GM23338 (cell line): Measurements from ENCODE around the gene FBLN1. TPM values are rescaled to one million over a fixed set of nuclear protein-coding genes. Genes with fewer than 3 reads are reported as not detected.
A peak's percentile ranks its signal among the peaks of the same experiment; 100 is the strongest.

Experiments
- ATAC-seq: fragments of 200-7000 bp; cut with Tn5 transposase; 3 replicates; pipeline ENCODE4 v1.9.1; 2020
- DNase-seq: peaks from one replicate; pipeline ENCODE4 v3.0.0-alpha.2; 2015; ENCODE audit warnings: low spot score
- H2AFZ ChIP-seq: fragments of 200-600 bp; sonication (generic); 2 replicates; pipeline ENCODE4 v1.8.0; 2016; ENCODE audit warnings: antibody characterized with exemption, mild to moderate bottlenecking, moderate library complexity
- H3F3A ChIP-seq: fragments of 200-600 bp; sonication (generic); replicated peaks from 2 replicates; pipeline ENCODE4 v1.8.0; 2017; ENCODE audit warnings: antibody characterized with exemption, mixed run types, low read depth
- H3K27ac ChIP-seq: fragments of 200-600 bp; sonication (generic); 2 replicates; pipeline ENCODE4 v1.6.1; 2016; ENCODE audit warnings: low read depth
- H3K27me3 ChIP-seq: fragments of 200-600 bp; sonication (generic); 2 replicates; pipeline ENCODE4 v1.8.0; 2016; ENCODE audit warnings: mild to moderate bottlenecking, mixed run types, moderate library complexity; ENCODE audit not compliant: insufficient read depth
- H3K36me3 ChIP-seq: fragments of 200-600 bp; sonication (generic); 2 replicates; pipeline ENCODE4 v1.8.0; 2016; ENCODE audit warnings: mild to moderate bottlenecking; ENCODE audit not compliant: insufficient read depth
- H3K4me1 ChIP-seq: fragments of 200-600 bp; sonication (generic); 2 replicates; pipeline ENCODE4 v1.8.0; 2016; ENCODE audit warnings: mild to moderate bottlenecking, moderate library complexity; ENCODE audit not compliant: insufficient read depth
- H3K4me2 ChIP-seq: fragments of 200-600 bp; sonication (generic); 2 replicates; pipeline ENCODE4 v1.7.1; 2017; ENCODE audit warnings: mixed run types
- H3K4me3 ChIP-seq: fragments of 200-600 bp; sonication (generic); 2 replicates; pipeline ENCODE4 v1.6.1; 2016; ENCODE audit warnings: mixed run types
- H3K79me2 ChIP-seq: fragments of 200-600 bp; sonication (generic); replicated peaks from 2 replicates; pipeline ENCODE4 v1.8.0; 2017; ENCODE audit warnings: mild to moderate bottlenecking; ENCODE audit not compliant: insufficient read depth
- H3K9me2 ChIP-seq: fragments of 200-600 bp; sonication (generic); 2 replicates; pipeline ENCODE4 v1.8.0; 2017; ENCODE audit not compliant: insufficient read depth
- H4K20me1 ChIP-seq: fragments of 200-600 bp; sonication (generic); replicated peaks from 2 replicates; pipeline ENCODE4 v1.8.0; 2017; ENCODE audit warnings: mild to moderate bottlenecking; ENCODE audit not compliant: insufficient read depth
- H3K27ac Mint-ChIP-seq: 2 replicates; pipeline ENCODE4 v1.8.0; 2020; ENCODE audit warnings: inconsistent platforms, mild to moderate bottlenecking, moderate library complexity, mixed read lengths
- H3K27me3 Mint-ChIP-seq: 3 replicates; pipeline ENCODE4 v1.8.0; 2022; ENCODE audit warnings: low read depth, mild to moderate bottlenecking, moderate library complexity, mixed read lengths, inconsistent platforms; ENCODE audit not compliant: insufficient read depth, poor library complexity
- H3K36me3 Mint-ChIP-seq: 3 replicates; pipeline ENCODE4 v1.8.0; 2021; ENCODE audit warnings: low read depth, mild to moderate bottlenecking, inconsistent platforms, moderate library complexity, mixed read lengths
- H3K4me1 Mint-ChIP-seq: 3 replicates; pipeline ENCODE4 v1.8.0; 2020; ENCODE audit warnings: mild to moderate bottlenecking, inconsistent platforms, mixed read lengths
- H3K4me3 Mint-ChIP-seq: 3 replicates; pipeline ENCODE4 v1.8.0; 2021; ENCODE audit warnings: moderate library complexity, mild to moderate bottlenecking, inconsistent platforms, mixed read lengths
- H3K9me3 Mint-ChIP-seq: 3 replicates; pipeline ENCODE4 v1.8.0; 2020; ENCODE audit warnings: moderate library complexity, mild to moderate bottlenecking, inconsistent platforms, mixed read lengths
- EZH2phosphoT487 ChIP-seq: fragments of 200-600 bp; sonication (generic); IDR thresholded peaks from one replicate; pipeline ENCODE4 v1.8.1; 2018; ENCODE audit warnings: antibody characterized with exemption; ENCODE audit not compliant: unreplicated experiment
- NANOG ChIP-seq: IDR thresholded peaks from 2 replicates; pipeline ENCODE4 v1.6.1; 2016; ENCODE audit warnings: antibody characterized with exemption, borderline replicate concordance
- POLR2AphosphoS5 ChIP-seq: IDR thresholded peaks from 2 replicates; pipeline ENCODE4 v1.6.1; 2016; ENCODE audit warnings: antibody characterized with exemption, low read depth
- STAT1 ChIP-seq: IDR thresholded peaks from one replicate; pipeline ENCODE4 v1.6.1; 2016; ENCODE audit warnings: antibody characterized with exemption; ENCODE audit not compliant: unreplicated experiment
- ZNF114 ChIP-seq: fragments of 250-450 bp; sonication (Bioruptor Pico); IDR thresholded peaks from 2 replicates; pipeline ENCODE4 v1.5.0; 2020; ENCODE audit warnings: mild to moderate bottlenecking, moderate library complexity
- polyA plus RNA-seq: library from polyadenylated mRNA; unstranded; fragments of >200 nt; fragmentation: Nextera tagmentation; extraction: Ambion mirVana; gene quantifications from 2 replicates; pipeline ENCODE4 v1.2.1, GENCODE V29; 2016
- total RNA-seq: library from RNA; depleted of rRNA; stranded (reverse); fragments of >200 nt; shearing (Covaris generic); gene quantifications from 2 replicates; pipeline ENCODE4 v1.2.3, GENCODE V29; 2014
- TF ChIP-seq, protein P1 (sequence below), 2 experiments: fragments of 200-600 bp in 1 of 2; sonication (generic) in 1 of 2; conservative IDR thresholded peaks; 2 replicates each; pipeline versions ENCODE4 v1.5.1 to v1.6.1; 2016 to 2017; ENCODE audit warnings: antibody characterized with exemption in 2 of 2, low read depth in 2 of 2, mild to moderate bottlenecking in 2 of 2, moderate library complexity in 1 of 2
- TF ChIP-seq, protein P2 (sequence below): IDR thresholded peaks from one replicate; pipeline ENCODE4 v1.6.1; 2018; ENCODE audit warnings: antibody characterized with exemption; ENCODE audit not compliant: unreplicated experiment
- TF ChIP-seq, protein P3 (sequence below): fragments of 250-450 bp; sonication (Bioruptor Pico); IDR thresholded peaks from 2 replicates; pipeline ENCODE4 v1.5.0; 2020; ENCODE audit warnings: mild to moderate bottlenecking, moderate library complexity

FBLN1 gene
- total and polyA plus RNA-seq, 2 experiments from 2014 or later = 90.1 to 137 TPM

DNA sequence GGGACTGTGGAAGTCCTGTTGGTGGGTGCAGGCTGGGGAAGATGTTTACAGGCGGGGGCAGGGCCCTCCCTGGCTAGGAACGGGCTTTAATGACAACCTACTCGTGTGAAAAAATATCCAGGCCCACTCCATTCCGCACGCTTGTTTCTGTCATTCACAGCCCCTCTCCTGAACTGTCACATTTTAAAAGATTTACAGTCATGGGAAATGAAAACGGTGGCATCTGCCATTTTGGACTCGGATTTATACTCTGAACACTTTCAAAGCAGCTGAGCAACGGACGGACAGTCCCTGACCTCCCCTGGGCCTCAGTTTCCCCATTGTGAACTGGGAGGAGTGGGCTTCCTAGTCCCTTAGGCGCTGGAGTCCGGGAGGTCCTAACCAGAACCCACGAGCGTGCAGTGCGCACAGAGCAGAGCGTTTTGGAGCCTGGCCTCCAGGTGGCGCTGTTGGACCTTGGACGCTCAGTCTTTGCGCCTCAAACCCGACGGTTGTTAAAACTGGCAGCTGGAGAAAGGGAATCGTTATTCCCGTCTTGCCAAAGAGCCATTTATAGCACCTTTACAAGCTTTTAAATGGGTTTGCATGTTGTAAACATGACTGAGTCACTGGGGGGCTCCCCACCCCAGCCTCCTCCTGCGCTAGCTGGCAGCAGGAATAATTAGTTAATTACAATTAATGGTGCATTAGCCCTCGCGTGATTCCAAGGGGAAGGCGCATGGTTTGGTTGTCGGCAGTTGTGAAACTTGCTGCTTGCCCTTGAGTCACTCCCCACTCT, 75.3 kb downstream of the FBLN1 start (continued):
- TF ChIP-seq, protein P1, sequence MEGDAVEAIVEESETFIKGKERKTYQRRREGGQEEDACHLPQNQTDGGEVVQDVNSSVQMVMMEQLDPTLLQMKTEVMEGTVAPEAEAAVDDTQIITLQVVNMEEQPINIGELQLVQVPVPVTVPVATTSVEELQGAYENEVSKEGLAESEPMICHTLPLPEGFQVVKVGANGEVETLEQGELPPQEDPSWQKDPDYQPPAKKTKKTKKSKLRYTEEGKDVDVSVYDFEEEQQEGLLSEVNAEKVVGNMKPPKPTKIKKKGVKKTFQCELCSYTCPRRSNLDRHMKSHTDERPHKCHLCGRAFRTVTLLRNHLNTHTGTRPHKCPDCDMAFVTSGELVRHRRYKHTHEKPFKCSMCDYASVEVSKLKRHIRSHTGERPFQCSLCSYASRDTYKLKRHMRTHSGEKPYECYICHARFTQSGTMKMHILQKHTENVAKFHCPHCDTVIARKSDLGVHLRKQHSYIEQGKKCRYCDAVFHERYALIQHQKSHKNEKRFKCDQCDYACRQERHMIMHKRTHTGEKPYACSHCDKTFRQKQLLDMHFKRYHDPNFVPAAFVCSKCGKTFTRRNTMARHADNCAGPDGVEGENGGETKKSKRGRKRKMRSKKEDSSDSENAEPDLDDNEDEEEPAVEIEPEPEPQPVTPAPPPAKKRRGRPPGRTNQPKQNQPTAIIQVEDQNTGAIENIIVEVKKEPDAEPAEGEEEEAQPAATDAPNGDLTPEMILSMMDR (conservative IDR thresholded peaks at IDR 0.05; ENCODE audit: low read depth in 2 of 2) = peak; percentile 92 to 94
- no peak for TF ChIP-seq EZH2phosphoT487
- TF ChIP-seq, protein P2, sequence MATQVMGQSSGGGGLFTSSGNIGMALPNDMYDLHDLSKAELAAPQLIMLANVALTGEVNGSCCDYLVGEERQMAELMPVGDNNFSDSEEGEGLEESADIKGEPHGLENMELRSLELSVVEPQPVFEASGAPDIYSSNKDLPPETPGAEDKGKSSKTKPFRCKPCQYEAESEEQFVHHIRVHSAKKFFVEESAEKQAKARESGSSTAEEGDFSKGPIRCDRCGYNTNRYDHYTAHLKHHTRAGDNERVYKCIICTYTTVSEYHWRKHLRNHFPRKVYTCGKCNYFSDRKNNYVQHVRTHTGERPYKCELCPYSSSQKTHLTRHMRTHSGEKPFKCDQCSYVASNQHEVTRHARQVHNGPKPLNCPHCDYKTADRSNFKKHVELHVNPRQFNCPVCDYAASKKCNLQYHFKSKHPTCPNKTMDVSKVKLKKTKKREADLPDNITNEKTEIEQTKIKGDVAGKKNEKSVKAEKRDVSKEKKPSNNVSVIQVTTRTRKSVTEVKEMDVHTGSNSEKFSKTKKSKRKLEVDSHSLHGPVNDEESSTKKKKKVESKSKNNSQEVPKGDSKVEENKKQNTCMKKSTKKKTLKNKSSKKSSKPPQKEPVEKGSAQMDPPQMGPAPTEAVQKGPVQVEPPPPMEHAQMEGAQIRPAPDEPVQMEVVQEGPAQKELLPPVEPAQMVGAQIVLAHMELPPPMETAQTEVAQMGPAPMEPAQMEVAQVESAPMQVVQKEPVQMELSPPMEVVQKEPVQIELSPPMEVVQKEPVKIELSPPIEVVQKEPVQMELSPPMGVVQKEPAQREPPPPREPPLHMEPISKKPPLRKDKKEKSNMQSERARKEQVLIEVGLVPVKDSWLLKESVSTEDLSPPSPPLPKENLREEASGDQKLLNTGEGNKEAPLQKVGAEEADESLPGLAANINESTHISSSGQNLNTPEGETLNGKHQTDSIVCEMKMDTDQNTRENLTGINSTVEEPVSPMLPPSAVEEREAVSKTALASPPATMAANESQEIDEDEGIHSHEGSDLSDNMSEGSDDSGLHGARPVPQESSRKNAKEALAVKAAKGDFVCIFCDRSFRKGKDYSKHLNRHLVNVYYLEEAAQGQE = no peak

DNA sequence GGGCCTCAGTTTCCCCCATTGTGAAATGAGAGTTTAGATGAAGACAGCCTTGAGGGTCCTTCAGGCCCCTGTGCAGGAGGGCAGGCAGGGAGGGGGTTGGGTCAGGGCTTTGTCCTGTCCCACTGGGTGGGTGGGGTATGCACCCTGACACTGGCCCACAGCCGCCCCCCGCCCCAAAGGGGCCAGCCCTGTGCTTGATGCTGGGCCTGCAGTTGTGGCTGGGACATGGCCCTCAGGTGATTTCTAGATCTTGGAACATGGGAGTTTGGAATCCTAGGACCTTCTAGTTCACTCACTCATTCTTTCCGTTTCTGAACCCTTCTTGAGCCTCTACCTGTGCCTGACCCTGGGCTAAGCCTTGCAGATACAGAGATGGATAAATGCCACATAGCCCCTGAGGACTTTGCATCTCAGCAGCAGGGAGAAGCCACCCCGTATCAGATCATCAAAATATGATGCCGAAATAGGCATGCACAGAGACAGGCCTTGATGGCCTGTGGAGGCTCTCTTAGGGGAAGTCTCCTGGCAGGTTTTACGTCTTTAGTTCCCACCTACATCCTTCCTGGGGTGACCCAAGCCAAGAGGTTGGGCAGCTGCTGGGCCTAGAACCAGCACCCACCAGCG, 76.0 kb downstream of the FBLN1 start:
- Mint-ChIP-seq H3K4me3 (no peak overlapping the region), H3K27me3 (peaks cover 19% of the 10 kb centered on the region), H3K27ac (no peak overlapping the region), H3K36me3 (no peaks in the 10 kb centered on the region), H3K9me3 (no peaks in the 10 kb centered on the region), H3K4me1 (peaks cover 4% of the 10 kb centered on the region)
- ATAC-seq = no peak
- no peaks in the 10 kb centered on the region for H3K27me3 ChIP-seq
- no peak for DNase-seq
- no peaks in the 10 kb centered on the region for H3F3A ChIP-seq
- H3K9me2 ChIP-seq = no peaks in the 10 kb centered on the region
- no peaks in the 10 kb centered on the region for H3K36me3 ChIP-seq
- H3K27ac ChIP-seq = no peak overlapping the region
- H3K4me1 ChIP-seq = no peaks in the 10 kb centered on the region
- H3K4me3 ChIP-seq = no peak overlapping the region
- no peaks in the 10 kb centered on the region for H3K79me2 ChIP-seq
- H2AFZ ChIP-seq = no peak overlapping the region
- no peaks in the 10 kb centered on the region for H4K20me1 ChIP-seq
- no peak overlapping the region for H3K4me2 ChIP-seq
- no peak for TF ChIP-seq POLR2AphosphoS5
- TF ChIP-seq EZH2phosphoT487 = no peak
- TF ChIP-seq, protein P3, sequence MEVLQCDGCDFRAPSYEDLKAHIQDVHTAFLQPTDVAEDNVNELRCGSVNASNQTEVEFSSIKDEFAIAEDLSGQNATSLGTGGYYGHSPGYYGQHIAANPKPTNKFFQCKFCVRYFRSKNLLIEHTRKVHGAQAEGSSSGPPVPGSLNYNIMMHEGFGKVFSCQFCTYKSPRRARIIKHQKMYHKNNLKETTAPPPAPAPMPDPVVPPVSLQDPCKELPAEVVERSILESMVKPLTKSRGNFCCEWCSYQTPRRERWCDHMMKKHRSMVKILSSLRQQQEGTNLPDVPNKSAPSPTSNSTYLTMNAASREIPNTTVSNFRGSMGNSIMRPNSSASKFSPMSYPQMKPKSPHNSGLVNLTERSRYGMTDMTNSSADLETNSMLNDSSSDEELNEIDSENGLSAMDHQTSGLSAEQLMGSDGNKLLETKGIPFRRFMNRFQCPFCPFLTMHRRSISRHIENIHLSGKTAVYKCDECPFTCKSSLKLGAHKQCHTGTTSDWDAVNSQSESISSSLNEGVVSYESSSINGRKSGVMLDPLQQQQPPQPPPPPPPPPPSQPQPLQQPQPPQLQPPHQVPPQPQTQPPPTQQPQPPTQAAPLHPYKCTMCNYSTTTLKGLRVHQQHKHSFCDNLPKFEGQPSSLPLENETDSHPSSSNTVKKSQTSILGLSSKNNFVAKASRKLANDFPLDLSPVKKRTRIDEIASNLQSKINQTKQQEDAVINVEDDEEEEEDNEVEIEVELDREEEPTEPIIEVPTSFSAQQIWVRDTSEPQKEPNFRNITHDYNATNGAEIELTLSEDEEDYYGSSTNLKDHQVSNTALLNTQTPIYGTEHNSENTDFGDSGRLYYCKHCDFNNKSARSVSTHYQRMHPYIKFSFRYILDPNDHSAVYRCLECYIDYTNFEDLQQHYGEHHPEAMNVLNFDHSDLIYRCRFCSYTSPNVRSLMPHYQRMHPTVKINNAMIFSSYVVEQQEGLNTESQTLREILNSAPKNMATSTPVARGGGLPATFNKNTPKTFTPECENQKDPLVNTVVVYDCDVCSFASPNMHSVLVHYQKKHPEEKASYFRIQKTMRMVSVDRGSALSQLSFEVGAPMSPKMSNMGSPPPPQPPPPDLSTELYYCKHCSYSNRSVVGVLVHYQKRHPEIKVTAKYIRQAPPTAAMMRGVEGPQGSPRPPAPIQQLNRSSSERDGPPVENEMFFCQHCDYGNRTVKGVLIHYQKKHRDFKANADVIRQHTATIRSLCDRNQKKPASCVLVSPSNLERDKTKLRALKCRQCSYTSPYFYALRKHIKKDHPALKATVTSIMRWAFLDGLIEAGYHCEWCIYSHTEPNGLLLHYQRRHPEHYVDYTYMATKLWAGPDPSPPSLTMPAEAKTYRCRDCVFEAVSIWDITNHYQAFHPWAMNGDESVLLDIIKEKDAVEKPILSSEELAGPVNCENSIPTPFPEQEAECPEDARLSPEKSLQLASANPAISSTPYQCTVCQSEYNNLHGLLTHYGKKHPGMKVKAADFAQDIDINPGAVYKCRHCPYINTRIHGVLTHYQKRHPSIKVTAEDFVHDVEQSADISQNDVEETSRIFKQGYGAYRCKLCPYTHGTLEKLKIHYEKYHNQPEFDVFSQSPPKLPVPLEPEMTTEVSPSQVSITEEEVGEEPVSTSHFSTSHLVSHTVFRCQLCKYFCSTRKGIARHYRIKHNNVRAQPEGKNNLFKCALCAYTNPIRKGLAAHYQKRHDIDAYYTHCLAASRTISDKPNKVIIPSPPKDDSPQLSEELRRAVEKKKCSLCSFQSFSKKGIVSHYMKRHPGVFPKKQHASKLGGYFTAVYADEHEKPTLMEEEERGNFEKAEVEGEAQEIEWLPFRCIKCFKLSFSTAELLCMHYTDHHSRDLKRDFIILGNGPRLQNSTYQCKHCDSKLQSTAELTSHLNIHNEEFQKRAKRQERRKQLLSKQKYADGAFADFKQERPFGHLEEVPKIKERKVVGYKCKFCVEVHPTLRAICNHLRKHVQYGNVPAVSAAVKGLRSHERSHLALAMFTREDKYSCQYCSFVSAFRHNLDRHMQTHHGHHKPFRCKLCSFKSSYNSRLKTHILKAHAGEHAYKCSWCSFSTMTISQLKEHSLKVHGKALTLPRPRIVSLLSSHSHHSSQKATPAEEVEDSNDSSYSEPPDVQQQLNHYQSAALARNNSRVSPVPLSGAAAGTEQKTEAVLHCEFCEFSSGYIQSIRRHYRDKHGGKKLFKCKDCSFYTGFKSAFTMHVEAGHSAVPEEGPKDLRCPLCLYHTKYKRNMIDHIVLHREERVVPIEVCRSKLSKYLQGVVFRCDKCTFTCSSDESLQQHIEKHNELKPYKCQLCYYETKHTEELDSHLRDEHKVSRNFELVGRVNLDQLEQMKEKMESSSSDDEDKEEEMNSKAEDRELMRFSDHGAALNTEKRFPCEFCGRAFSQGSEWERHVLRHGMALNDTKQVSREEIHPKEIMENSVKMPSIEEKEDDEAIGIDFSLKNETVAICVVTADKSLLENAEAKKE (CRISPR knock-in tag) = no peak
- TF ChIP-seq, protein P1 (conservative IDR thresholded peaks at IDR 0.05; ENCODE audit: low read depth in 2 of 2) = no peak
- no peak for TF ChIP-seq ZNF114 (CRISPR knock-in tag)
- TF ChIP-seq STAT1 = no peak
- no peak for TF ChIP-seq NANOG
